IMR-90 (cell line): ENCODE data around the gene KDM6B. TPM values are rescaled to one million over a fixed set of nuclear protein-coding genes. Genes with fewer than 3 reads are reported as not detected.
A peak's percentile ranks its signal among the peaks of the same experiment; 100 is the strongest.

Source experiments
- ATAC-seq: fragments of 200-7000 bp; cut with Tn5 transposase; 2 replicates; pipeline ENCODE4 v1.9.1; 2020; ENCODE audit warnings: low read depth, mild to moderate bottlenecking, moderate library complexity
- BruUV-seq: library from RNA; stranded (reverse); fragments of 400-500 nt; replicated peaks from 2 replicates; lab custom pipeline; 2021; lab: Mats Ljungman, UMichigan
- CTCF ChIA-PET: fragments of 300-600 bp; formaldehyde crosslinking; extraction: SDS; loops from one replicate; lab custom pipeline; 2021; ENCODE audit warnings: antibody characterized with exemption; lab: Yijun Ruan, JAX
- POLR2A ChIA-PET: fragments of 300-600 bp; sonication (Branson Sonifier 250); formaldehyde crosslinking; loops from one replicate; lab custom pipeline; 2022; ENCODE audit warnings: antibody characterized with exemption; ENCODE audit not compliant: unreplicated experiment; lab: Charles Lee
- DNase-seq: peaks from one replicate; pipeline ENCODE4 v3.0.0; 2013
- H2AFZ ChIP-seq: replicated peaks from 2 replicates; pipeline ENCODE3; 2013; ENCODE audit warnings: low read length, mild to moderate bottlenecking; ENCODE audit not compliant: poor library complexity
- H2AK5ac ChIP-seq: 2 replicates; pipeline ENCODE4 v1.6.1; 2013; ENCODE audit warnings: low read depth, low read length, inconsistent platforms
- H2AK9ac ChIP-seq: replicated peaks from 2 replicates; pipeline ENCODE3; 2013; ENCODE audit warnings: mild to moderate bottlenecking, low read depth, low read length, moderate library complexity; ENCODE audit not compliant: poor library complexity
- H2BK120ac ChIP-seq: 2 replicates; pipeline ENCODE4 v1.6.1; 2013; ENCODE audit warnings: low read depth, low read length, inconsistent platforms
- H2BK15ac ChIP-seq: 3 replicates; pipeline ENCODE4 v1.6.1; 2013; ENCODE audit warnings: low read depth, low read length, inconsistent platforms
- H2BK20ac ChIP-seq: 2 replicates; pipeline ENCODE4 v1.6.1; 2013; ENCODE audit warnings: low read depth, mild to moderate bottlenecking, inconsistent platforms, low read length, moderate library complexity
- H2BK5ac ChIP-seq: 2 replicates; pipeline ENCODE4 v1.6.1; 2013; ENCODE audit warnings: mild to moderate bottlenecking, low read depth, low read length, inconsistent platforms; ENCODE audit not compliant: poor library complexity, severe bottlenecking
- H3K14ac ChIP-seq: replicated peaks from 2 replicates; pipeline ENCODE4 v1.6.1; 2013; ENCODE audit warnings: low read depth, low read length, inconsistent platforms
- H3K18ac ChIP-seq: 2 replicates; pipeline ENCODE4 v1.6.1; 2013; ENCODE audit warnings: low read depth, low read length, control low read depth
- H3K23ac ChIP-seq: 2 replicates; pipeline ENCODE4 v1.6.1; 2013; ENCODE audit warnings: low read depth, low read length, inconsistent platforms
- H3K27ac ChIP-seq: 2 replicates; pipeline ENCODE4 v1.5.1; 2013; ENCODE audit warnings: mild to moderate bottlenecking, control low read depth, low read length; ENCODE audit not compliant: insufficient read depth
- H3K27me3 ChIP-seq: 2 replicates; pipeline ENCODE4 v1.6.1; 2013; ENCODE audit warnings: low read length; ENCODE audit not compliant: control insufficient read depth, insufficient read depth
- H3K36me3 ChIP-seq: 2 replicates; pipeline ENCODE4 v1.6.1; 2013; ENCODE audit warnings: low read length, mixed read lengths; ENCODE audit not compliant: control insufficient read depth, insufficient read depth
- H3K4ac ChIP-seq: 2 replicates; pipeline ENCODE4 v1.6.1; 2013; ENCODE audit warnings: low read depth, low read length, inconsistent platforms
- H3K4me1 ChIP-seq: 2 replicates; pipeline ENCODE4 v1.6.1; 2013; ENCODE audit warnings: low read length, mixed read lengths; ENCODE audit not compliant: control insufficient read depth, insufficient read depth
- H3K4me2 ChIP-seq: 2 replicates; pipeline ENCODE4 v1.6.1; 2013; ENCODE audit warnings: low read depth, mild to moderate bottlenecking, control low read depth, low read length, moderate library complexity
- H3K4me3 ChIP-seq: 2 replicates; pipeline ENCODE4 v1.5.1; 2013; ENCODE audit warnings: low read depth, mild to moderate bottlenecking, control low read depth, low read length, moderate library complexity; ENCODE audit not compliant: insufficient read depth
- H3K56ac ChIP-seq: 2 replicates; pipeline ENCODE4 v1.6.1; 2013; ENCODE audit warnings: low read length, inconsistent platforms; ENCODE audit not compliant: insufficient read depth; ENCODE audit errors: extremely low read depth
- H3K79me1 ChIP-seq, 2 experiments: 2 replicates each; pipeline ENCODE4 v1.6.1; 2013; ENCODE audit warnings: low read length in 2 of 2, inconsistent platforms in 1 of 2, low read depth in 1 of 2
- H3K9ac ChIP-seq: 2 replicates; pipeline ENCODE4 v1.6.1; 2013; ENCODE audit warnings: low read depth, low read length, control low read depth
- H3K9me1 ChIP-seq: 2 replicates; pipeline ENCODE4 v1.6.1; 2013; ENCODE audit warnings: low read length, inconsistent platforms; ENCODE audit not compliant: insufficient read depth
- H3K9me3 ChIP-seq: 2 replicates; pipeline ENCODE4 v1.6.1; 2013; ENCODE audit warnings: low read length; ENCODE audit not compliant: control insufficient read depth, insufficient read depth
- H4K20me1 ChIP-seq: 2 replicates; pipeline ENCODE4 v1.6.1; 2013; ENCODE audit warnings: low read length, inconsistent platforms; ENCODE audit not compliant: insufficient read depth
- H4K5ac ChIP-seq: 2 replicates; pipeline ENCODE4 v1.6.1; 2013; ENCODE audit warnings: mild to moderate bottlenecking, low read depth, low read length, control low read depth
- H4K8ac ChIP-seq, 2 experiments: 2 replicates each; pipeline ENCODE4 v1.6.1; 2013; ENCODE audit warnings: low read depth in 2 of 2, low read length in 2 of 2, control low read depth in 1 of 2, inconsistent platforms in 1 of 2
- H4K91ac ChIP-seq: 2 replicates; pipeline ENCODE4 v1.6.1; 2013; ENCODE audit warnings: low read depth, low read length, inconsistent platforms; ENCODE audit not compliant: insufficient read depth
- BHLHE40 ChIP-seq: fragments of 150-350 bp; IDR thresholded peaks from 2 replicates; pipeline ENCODE4 v1.6.1; 2016; ENCODE audit warnings: mild to moderate bottlenecking, low read depth, low read length
- CEBPB ChIP-seq: IDR thresholded peaks from 2 replicates; pipeline ENCODE4 v1.6.1; 2012; ENCODE audit warnings: low read depth, low read length, improper control_type of control experiment
- ELK1 ChIP-seq: fragments of 150-350 bp; IDR thresholded peaks from 2 replicates; pipeline ENCODE4 v1.6.1; 2016; ENCODE audit warnings: low read depth, mild to moderate bottlenecking, low read length, moderate library complexity, borderline replicate concordance
- MAZ ChIP-seq: IDR thresholded peaks from 2 replicates; pipeline ENCODE4 v1.6.1; 2012; ENCODE audit warnings: low read depth, mild to moderate bottlenecking, low read length, improper control_type of control experiment, moderate library complexity, borderline replicate concordance
- NFE2L2 ChIP-seq: fragments of 150-350 bp; IDR thresholded peaks from 2 replicates; pipeline ENCODE4 v1.6.1; 2016; ENCODE audit warnings: low read depth, mild to moderate bottlenecking, low read length
- POLR2A ChIP-seq: IDR thresholded peaks from 2 replicates; pipeline ENCODE4 v1.6.1; 2012; ENCODE audit warnings: mild to moderate bottlenecking, low read depth, low read length
- RFX5 ChIP-seq: IDR thresholded peaks from 2 replicates; pipeline ENCODE4 v1.8.0; 2012; ENCODE audit warnings: low read depth, mild to moderate bottlenecking, low read length, moderate library complexity
- SMC3 ChIP-seq: fragments of 150-350 bp; IDR thresholded peaks from 2 replicates; pipeline ENCODE4 v1.6.1; 2016; ENCODE audit warnings: low read depth, mild to moderate bottlenecking, antibody characterized with exemption, low read length, moderate library complexity
- USF2 ChIP-seq: fragments of 150-350 bp; IDR thresholded peaks from 2 replicates; pipeline ENCODE4 v1.6.1; 2017; ENCODE audit warnings: mild to moderate bottlenecking, antibody characterized with exemption, low read length, low read depth
- WGBS, 2 experiments: methylation state at CpG; one replicate each; pipeline versions ENCODE4 v1.1.5 to v1.1.7; 2013; ENCODE audit warnings: missing lambda C conversion rate in 2 of 2; ENCODE audit not compliant: insufficient read length in 1 of 2; ENCODE audit errors: extremely low coverage in 2 of 2; 5-methylcytosine and 5-hydroxymethylcytosine counted together
- dilution Hi-C: fragments of 300-500 bp; cut with HindIII; formaldehyde crosslinking; loops from one replicate; pipeline ENCODE4 v1.14.3; 2018; ENCODE audit warnings: low sequenced_read_pairs; ENCODE audit not compliant: unreplicated experiment
- in situ Hi-C: fragments of 300-500 bp; cut with MboI; formaldehyde crosslinking; loops from 3 replicates; pipeline ENCODE4 v1.14.3; 2019; ENCODE audit warnings: low sequenced_read_pairs, inconsistent platforms, mixed read lengths
- intact Hi-C: fragments of 100-400 bp; cut with micrococcal nuclease; formaldehyde crosslinking; loops from 2 replicates; pipeline ENCODE4 v1.10.0; 2022
- polyA plus RNA-seq, 3 experiments: library from polyadenylated mRNA; depleted of rRNA; stranded (reverse); fragments of >200 nt; gene quantifications; 2 replicates each; pipeline ENCODE4 v1.2.3, GENCODE V29; 2012; ENCODE audit warnings: low replicate concordance in 1 of 3
- total RNA-seq: library from RNA; depleted of rRNA; stranded (reverse); fragments of >200 nt; gene quantifications from 2 replicates; pipeline ENCODE4 v1.2.3, GENCODE V29; 2012
- TF ChIP-seq, protein P1 (sequence below): conservative IDR thresholded peaks from 2 replicates; pipeline ENCODE4 v1.5.1; 2012; ENCODE audit warnings: mild to moderate bottlenecking, low read depth, low read length, improper control_type of control experiment

KDM6B gene
- total and polyA plus RNA-seq, 2 of the 4 experiments (the other 2 are of a cell fraction), result 0.72 to 3.5 TPM

- TF ChIP-seq SMC3, result no peak
- TF ChIP-seq USF2, result no peak
- TF ChIP-seq MAZ, result no peak
- no peak for TF ChIP-seq POLR2A
Measured at GRCh38 chr17:7881276-7882054, 47.4 kb downstream of the KDM6B start (continued).

DNA sequence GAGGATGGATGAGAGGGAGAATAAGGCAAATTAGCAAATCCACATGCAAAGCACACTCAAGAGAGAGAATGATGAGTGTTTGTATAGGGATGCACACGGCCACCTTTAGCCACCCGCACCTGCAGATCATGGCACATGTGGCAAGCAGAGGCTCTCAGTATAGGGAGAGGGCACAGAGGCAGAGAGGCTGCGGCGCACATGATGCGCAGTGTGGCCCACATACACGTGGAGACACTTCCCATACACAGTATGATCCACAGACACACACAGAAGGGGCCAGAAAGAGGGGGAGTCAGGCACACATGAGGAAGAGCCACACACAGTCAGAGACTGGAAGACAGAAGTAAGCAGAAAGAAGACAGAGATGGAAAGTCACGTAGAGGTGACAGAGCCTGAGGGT lies 48.1 kb downstream of the KDM6B start:
- no CpG with 5 or more reads among the region's 7 CpGs for WGBS, 2 experiments
- no TSS peak for BruUV-seq
- TF ChIP-seq, protein P1, sequence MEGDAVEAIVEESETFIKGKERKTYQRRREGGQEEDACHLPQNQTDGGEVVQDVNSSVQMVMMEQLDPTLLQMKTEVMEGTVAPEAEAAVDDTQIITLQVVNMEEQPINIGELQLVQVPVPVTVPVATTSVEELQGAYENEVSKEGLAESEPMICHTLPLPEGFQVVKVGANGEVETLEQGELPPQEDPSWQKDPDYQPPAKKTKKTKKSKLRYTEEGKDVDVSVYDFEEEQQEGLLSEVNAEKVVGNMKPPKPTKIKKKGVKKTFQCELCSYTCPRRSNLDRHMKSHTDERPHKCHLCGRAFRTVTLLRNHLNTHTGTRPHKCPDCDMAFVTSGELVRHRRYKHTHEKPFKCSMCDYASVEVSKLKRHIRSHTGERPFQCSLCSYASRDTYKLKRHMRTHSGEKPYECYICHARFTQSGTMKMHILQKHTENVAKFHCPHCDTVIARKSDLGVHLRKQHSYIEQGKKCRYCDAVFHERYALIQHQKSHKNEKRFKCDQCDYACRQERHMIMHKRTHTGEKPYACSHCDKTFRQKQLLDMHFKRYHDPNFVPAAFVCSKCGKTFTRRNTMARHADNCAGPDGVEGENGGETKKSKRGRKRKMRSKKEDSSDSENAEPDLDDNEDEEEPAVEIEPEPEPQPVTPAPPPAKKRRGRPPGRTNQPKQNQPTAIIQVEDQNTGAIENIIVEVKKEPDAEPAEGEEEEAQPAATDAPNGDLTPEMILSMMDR, result no peak
- TF ChIP-seq RFX5 (no peak), MAZ (no peak), SMC3 (no peak), BHLHE40 (no peak), ELK1 (no peak), CEBPB (no peak), USF2 (no peak), NFE2L2 (no peak)

More for the DNA sequence above, 48.1 kb downstream of the KDM6B start:
- H2AK5ac ChIP-seq, result peak overlapping the region; percentile 63
- no peak overlapping the region for H2BK20ac ChIP-seq
- peaks cover 17% of the 10 kb centered on the region for H3K36me3 ChIP-seq
- H4K20me1 ChIP-seq, result no peaks in the 10 kb centered on the region
- H3K18ac ChIP-seq, result no peak overlapping the region
- ATAC-seq (no peak), DNase-seq (no peak)
- H2BK15ac ChIP-seq, result no peak overlapping the region
- in situ Hi-C loops (no loop called here), intact Hi-C loops (no loop called here), dilution Hi-C loops (no loop called here)
- H2BK5ac ChIP-seq, result no peak overlapping the region
- H4K91ac ChIP-seq, result no peak overlapping the region
- peaks cover 4 to 38% of the 10 kb centered on the region in 2 experiments; a peak in 3 of 4 replicates for H3K79me1 ChIP-seq
- peaks cover 5% of the 10 kb centered on the region; the same call in 1 of the 2 replicates for H3K9me1 ChIP-seq
- peaks cover 8% of the 10 kb centered on the region for H3K4me1 ChIP-seq
- H4K5ac ChIP-seq, result no peak overlapping the region
- no peak overlapping the region for H3K14ac ChIP-seq
- H3K27me3 ChIP-seq, result no peaks in the 10 kb centered on the region
- no peak overlapping the region for H3K56ac ChIP-seq
- POLR2A ChIA-PET, result no interaction called here
- H3K23ac ChIP-seq, result peak overlapping the region; percentile 24; the same call in 1 of the 2 replicates
- no peak overlapping the region for H2BK120ac ChIP-seq
- H3K9ac ChIP-seq, result no peak overlapping the region
- CTCF ChIA-PET, result no interaction called here
- no peak overlapping the region for H2AFZ ChIP-seq
- peak overlapping the region; percentile 6 for H2AK9ac ChIP-seq
- H3K9me3 ChIP-seq, result no peaks in the 10 kb centered on the region
- no peak overlapping the region for H3K4me3 ChIP-seq
- H4K8ac ChIP-seq, result no peak overlapping the region
- H3K4me2 ChIP-seq, result no peak overlapping the region; the same call in 1 of the 2 replicates
- no peak overlapping the region for H3K27ac ChIP-seq
- H3K4ac ChIP-seq, result no peak overlapping the region; the same call in 1 of the 2 replicates
